Uterus (tissue), 2 donors: ENCODE measurements around the gene CNOT6L.

Source experiments
- POLR2A ChIP-seq, 2 donors: fragments of 450-650 bp; IDR thresholded peaks; one replicate each; pipeline ENCODE4 v1.6.1; 2016; ENCODE audit warnings: antibody characterized with exemption in 2 of 2, mild to moderate bottlenecking in 1 of 2, moderate library complexity in 1 of 2
- TF ChIP-seq, protein P1 (sequence below), 4 experiments: fragments of 200-600 bp in 2 of 4; fragments of 450-650 bp in 2 of 4; sonication (generic) in 2 of 4; IDR thresholded peaks; one replicate each; pipeline ENCODE4 v1.5.1; 2016 to 2019; ENCODE audit warnings: antibody characterized with exemption in 4 of 4, mild to moderate bottlenecking in 2 of 4, moderate library complexity in 1 of 4

DNA sequence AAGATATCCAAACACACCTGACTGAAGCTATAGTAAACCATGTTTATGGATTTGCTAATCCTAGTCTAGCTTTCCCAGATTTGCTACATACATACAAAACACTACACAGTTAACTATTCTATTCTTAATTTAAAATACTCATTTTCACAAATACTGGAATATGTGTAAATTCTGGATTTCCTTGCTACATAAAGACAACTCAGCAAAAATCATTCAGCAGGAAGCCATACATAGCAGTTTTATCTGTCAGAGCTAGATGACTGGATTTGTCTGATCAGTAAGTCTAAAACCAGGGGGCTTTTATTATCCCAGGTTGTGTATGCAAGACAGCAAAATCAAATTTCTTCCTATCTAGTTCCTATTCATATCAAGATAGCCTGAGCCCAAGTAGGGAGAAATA, 98.1 kb downstream of the CNOT6L start:
- TF ChIP-seq, protein P1, sequence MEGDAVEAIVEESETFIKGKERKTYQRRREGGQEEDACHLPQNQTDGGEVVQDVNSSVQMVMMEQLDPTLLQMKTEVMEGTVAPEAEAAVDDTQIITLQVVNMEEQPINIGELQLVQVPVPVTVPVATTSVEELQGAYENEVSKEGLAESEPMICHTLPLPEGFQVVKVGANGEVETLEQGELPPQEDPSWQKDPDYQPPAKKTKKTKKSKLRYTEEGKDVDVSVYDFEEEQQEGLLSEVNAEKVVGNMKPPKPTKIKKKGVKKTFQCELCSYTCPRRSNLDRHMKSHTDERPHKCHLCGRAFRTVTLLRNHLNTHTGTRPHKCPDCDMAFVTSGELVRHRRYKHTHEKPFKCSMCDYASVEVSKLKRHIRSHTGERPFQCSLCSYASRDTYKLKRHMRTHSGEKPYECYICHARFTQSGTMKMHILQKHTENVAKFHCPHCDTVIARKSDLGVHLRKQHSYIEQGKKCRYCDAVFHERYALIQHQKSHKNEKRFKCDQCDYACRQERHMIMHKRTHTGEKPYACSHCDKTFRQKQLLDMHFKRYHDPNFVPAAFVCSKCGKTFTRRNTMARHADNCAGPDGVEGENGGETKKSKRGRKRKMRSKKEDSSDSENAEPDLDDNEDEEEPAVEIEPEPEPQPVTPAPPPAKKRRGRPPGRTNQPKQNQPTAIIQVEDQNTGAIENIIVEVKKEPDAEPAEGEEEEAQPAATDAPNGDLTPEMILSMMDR (IDR thresholded peaks at IDR 0.05) = no peak
- no peak for TF ChIP-seq POLR2A (IDR thresholded peaks at IDR 0.05)
